Measurements from ENCODE around the gene ZBTB7C. TPM values are rescaled to one million over a fixed set of nuclear protein-coding genes. Genes with fewer than 3 reads are reported as not detected.

ZBTB7C gene
- polyA plus RNA-seq, 1 donor, result 1.7 TPM

GRCh38 chr18:48393170-48393569 lies 16.0 kb downstream of the ZBTB7C start:
- no peak for DNase-seq
- Histone ChIP-seq H3K4me1 (ENCODE audit: control insufficient read depth, insufficient read depth, low read length) (no peaks in the 10 kb centered on the region), H3K27me3 (ENCODE audit: control insufficient read depth, insufficient read depth, low read length) (peaks cover 35% of the 10 kb centered on the region), H3K9me3 (ENCODE audit: control insufficient read depth, low read depth, low read length) (no peaks in the 10 kb centered on the region), H3K36me3 (ENCODE audit: control insufficient read depth, insufficient read depth, low read length) (no peaks in the 10 kb centered on the region), H3K4me3 (ENCODE audit: low read length) (no peak overlapping the region), H3K27ac (ENCODE audit: low read length) (no peak overlapping the region)
- no CpG with 5 or more reads among the region's 5 CpGs for WGBS (ENCODE audit: insufficient coverage, low lambda C conversion rate)

- Histone ChIP-seq H3K27me3 (ENCODE audit: control insufficient read depth, insufficient read depth, low read length) (peaks cover 33% of the 10 kb centered on the region), H3K9me3 (ENCODE audit: control insufficient read depth, low read depth, low read length) (no peaks in the 10 kb centered on the region), H3K4me1 (ENCODE audit: control insufficient read depth, insufficient read depth, low read length) (no peaks in the 10 kb centered on the region), H3K4me3 (ENCODE audit: low read length) (no peak overlapping the region), H3K36me3 (ENCODE audit: control insufficient read depth, insufficient read depth, low read length) (no peaks in the 10 kb centered on the region), H3K27ac (ENCODE audit: low read length) (no peak overlapping the region)
- no peak for DNase-seq
- no CpG with 5 or more reads among the region's 1 CpG for WGBS (ENCODE audit: insufficient coverage, low lambda C conversion rate)
Measured at GRCh38 chr18:48392268-48392667, 16.9 kb downstream of the ZBTB7C start.

GRCh38 chr18:48391868-48392267 lies 17.3 kb downstream of the ZBTB7C start:
- H3K4me1 ChIP-seq (ENCODE audit: control insufficient read depth, insufficient read depth, low read length), result no peaks in the 10 kb centered on the region
- WGBS (ENCODE audit: insufficient coverage, low lambda C conversion rate), result no CpG with 5 or more reads among the region's 3 CpGs
- H3K27me3 ChIP-seq (ENCODE audit: control insufficient read depth, insufficient read depth, low read length), result peaks cover 34% of the 10 kb centered on the region
- H3K9me3 ChIP-seq (ENCODE audit: control insufficient read depth, low read depth, low read length), result no peaks in the 10 kb centered on the region
- no peak overlapping the region for H3K27ac ChIP-seq (ENCODE audit: low read length)
- no peaks in the 10 kb centered on the region for H3K36me3 ChIP-seq (ENCODE audit: control insufficient read depth, insufficient read depth, low read length)
- no peak overlapping the region for H3K4me3 ChIP-seq (ENCODE audit: low read length)
- no peak for DNase-seq

- Histone ChIP-seq H3K27ac (ENCODE audit: low read length) (no peak overlapping the region), H3K36me3 (ENCODE audit: control insufficient read depth, insufficient read depth, low read length) (no peaks in the 10 kb centered on the region), H3K4me1 (ENCODE audit: control insufficient read depth, insufficient read depth, low read length) (no peaks in the 10 kb centered on the region), H3K27me3 (ENCODE audit: control insufficient read depth, insufficient read depth, low read length) (peaks cover 24% of the 10 kb centered on the region), H3K9me3 (ENCODE audit: control insufficient read depth, low read depth, low read length) (no peaks in the 10 kb centered on the region), H3K4me3 (ENCODE audit: low read length) (no peak overlapping the region)
- whole genome bisulfite sequencing (ENCODE audit: insufficient coverage, low lambda C conversion rate), result no CpG with 5 or more reads among the region's 5 CpGs
- DNase-seq, result no peak
Measured at GRCh38 chr18:48390641-48391040, 18.5 kb downstream of the ZBTB7C start.

GRCh38 chr18:48388478-48388877 lies 20.7 kb downstream of the ZBTB7C start:
- H3K36me3 ChIP-seq (ENCODE audit: control insufficient read depth, insufficient read depth, low read length), result no peaks in the 10 kb centered on the region
- no CpG with 5 or more reads among the region's 4 CpGs for WGBS (ENCODE audit: insufficient coverage, low lambda C conversion rate)
- H3K27ac ChIP-seq (ENCODE audit: low read length), result no peak overlapping the region
- H3K9me3 ChIP-seq (ENCODE audit: control insufficient read depth, low read depth, low read length), result no peaks in the 10 kb centered on the region
- no peak overlapping the region for H3K4me3 ChIP-seq (ENCODE audit: low read length)
- no peaks in the 10 kb centered on the region for H3K4me1 ChIP-seq (ENCODE audit: control insufficient read depth, insufficient read depth, low read length)
- H3K27me3 ChIP-seq (ENCODE audit: control insufficient read depth, insufficient read depth, low read length), result peaks cover 22% of the 10 kb centered on the region
- no peak for DNase-seq

GRCh38 chr18:48387300-48387699 lies 21.9 kb downstream of the ZBTB7C start:
- no peak overlapping the region for H3K27ac ChIP-seq (ENCODE audit: low read length)
- no peaks in the 10 kb centered on the region for H3K9me3 ChIP-seq (ENCODE audit: control insufficient read depth, low read depth, low read length)
- H3K4me1 ChIP-seq (ENCODE audit: control insufficient read depth, insufficient read depth, low read length), result no peaks in the 10 kb centered on the region
- no peak overlapping the region for H3K4me3 ChIP-seq (ENCODE audit: low read length)
- DNase-seq, result no peak
- H3K27me3 ChIP-seq (ENCODE audit: control insufficient read depth, insufficient read depth, low read length), result peaks cover 22% of the 10 kb centered on the region
- H3K36me3 ChIP-seq (ENCODE audit: control insufficient read depth, insufficient read depth, low read length), result no peaks in the 10 kb centered on the region
- 100% methylated on average over 1 of the region's 1 CpG for WGBS (ENCODE audit: insufficient coverage, low lambda C conversion rate)

- Histone ChIP-seq H3K9me3 (ENCODE audit: control insufficient read depth, low read depth, low read length) (no peaks in the 10 kb centered on the region), H3K4me1 (ENCODE audit: control insufficient read depth, insufficient read depth, low read length) (no peaks in the 10 kb centered on the region), H3K4me3 (ENCODE audit: low read length) (no peak overlapping the region), H3K36me3 (ENCODE audit: control insufficient read depth, insufficient read depth, low read length) (no peaks in the 10 kb centered on the region), H3K27ac (ENCODE audit: low read length) (no peak overlapping the region), H3K27me3 (ENCODE audit: control insufficient read depth, insufficient read depth, low read length) (peaks cover 16% of the 10 kb centered on the region)
- DNase-seq, result no peak
- WGBS (ENCODE audit: insufficient coverage, low lambda C conversion rate), result no CpG with 5 or more reads among the region's 12 CpGs
Measured at GRCh38 chr18:48385596-48385995, 23.6 kb downstream of the ZBTB7C start.

- H3K36me3 ChIP-seq (ENCODE audit: control insufficient read depth, insufficient read depth, low read length), result no peaks in the 10 kb centered on the region
- no peak overlapping the region for H3K27ac ChIP-seq (ENCODE audit: low read length)
- no peak for DNase-seq
- no peaks in the 10 kb centered on the region for H3K9me3 ChIP-seq (ENCODE audit: control insufficient read depth, low read depth, low read length)
- 50% methylated on average over 1 of the region's 3 CpGs for WGBS (ENCODE audit: insufficient coverage, low lambda C conversion rate)
- H3K27me3 ChIP-seq (ENCODE audit: control insufficient read depth, insufficient read depth, low read length), result peaks cover 19% of the 10 kb centered on the region
- no peaks in the 10 kb centered on the region for H3K4me1 ChIP-seq (ENCODE audit: control insufficient read depth, insufficient read depth, low read length)
- no peak overlapping the region for H3K4me3 ChIP-seq (ENCODE audit: low read length)
Measured at GRCh38 chr18:48376934-48377333, 32.2 kb downstream of the ZBTB7C start.

- Histone ChIP-seq H3K4me1 (ENCODE audit: control insufficient read depth, insufficient read depth, low read length) (no peaks in the 10 kb centered on the region), H3K36me3 (ENCODE audit: control insufficient read depth, insufficient read depth, low read length) (no peaks in the 10 kb centered on the region), H3K27ac (ENCODE audit: low read length) (no peak overlapping the region), H3K9me3 (ENCODE audit: control insufficient read depth, low read depth, low read length) (no peaks in the 10 kb centered on the region), H3K27me3 (ENCODE audit: control insufficient read depth, insufficient read depth, low read length) (peaks cover 15% of the 10 kb centered on the region), H3K4me3 (ENCODE audit: low read length) (no peak overlapping the region)
- no CpG with 5 or more reads among the region's 6 CpGs for WGBS (ENCODE audit: insufficient coverage, low lambda C conversion rate)
- no peak for DNase-seq
Measured at GRCh38 chr18:48376406-48376805, 32.8 kb downstream of the ZBTB7C start.

GRCh38 chr18:48375150-48375800 lies 33.9 kb downstream of the ZBTB7C start:
- peaks cover 15% of the 10 kb centered on the region for H3K27me3 ChIP-seq (ENCODE audit: control insufficient read depth, insufficient read depth, low read length)
- no peak overlapping the region for H3K27ac ChIP-seq (ENCODE audit: low read length)
- H3K4me3 ChIP-seq (ENCODE audit: low read length), result no peak overlapping the region

GRCh38 chr18:48374423-48375149 lies 34.6 kb downstream of the ZBTB7C start:
- 100% methylated on average over 1 of the region's 7 CpGs for WGBS (ENCODE audit: insufficient coverage, low lambda C conversion rate)
- H3K4me3 ChIP-seq (ENCODE audit: low read length), result no peak overlapping the region
- H3K9me3 ChIP-seq (ENCODE audit: control insufficient read depth, low read depth, low read length), result no peaks in the 10 kb centered on the region
- peaks cover 15% of the 10 kb centered on the region for H3K27me3 ChIP-seq (ENCODE audit: control insufficient read depth, insufficient read depth, low read length)
- no peaks in the 10 kb centered on the region for H3K36me3 ChIP-seq (ENCODE audit: control insufficient read depth, insufficient read depth, low read length)
- no peaks in the 10 kb centered on the region for H3K4me1 ChIP-seq (ENCODE audit: control insufficient read depth, insufficient read depth, low read length)
- DNase-seq, result no peak
- no peak overlapping the region for H3K27ac ChIP-seq (ENCODE audit: low read length)

More at GRCh38 chr18:48375150-48375800, 33.9 kb downstream of the ZBTB7C start:
- WGBS (ENCODE audit: insufficient coverage, low lambda C conversion rate), result no CpG with 5 or more reads among the region's 7 CpGs
- Histone ChIP-seq H3K36me3 (ENCODE audit: control insufficient read depth, insufficient read depth, low read length) (no peaks in the 10 kb centered on the region), H3K4me1 (ENCODE audit: control insufficient read depth, insufficient read depth, low read length) (no peaks in the 10 kb centered on the region), H3K9me3 (ENCODE audit: control insufficient read depth, low read depth, low read length) (no peaks in the 10 kb centered on the region)
- no peak for DNase-seq

Data from large intestine (tissue), 3 donors.